SK-N-MC (cell line): Measurements from ENCODE around the gene SLC39A9.

Source experiments
- EZH2 ChIP-seq: fragments of 200-600 bp; sonication (generic); IDR thresholded peaks from one replicate; pipeline ENCODE4 v1.6.1; 2017; ENCODE audit warnings: antibody characterized with exemption
- POLR2AphosphoS5 ChIP-seq: IDR thresholded peaks from 2 replicates; pipeline ENCODE4 v1.6.1; 2012; ENCODE audit warnings: mild to moderate bottlenecking, low read depth, low read length, borderline replicate concordance

- TF ChIP-seq EZH2 (no peak), POLR2AphosphoS5 (no peak)
Measured at GRCh38 chr14:69401841-69402240, 3.3 kb downstream of the SLC39A9 start.
